Measurements from ENCODE around the gene UNC5B. TPM values are rescaled to one million over a fixed set of nuclear protein-coding genes. Genes with fewer than 3 reads are reported as not detected.

UNC5B gene
- total RNA-seq, 2 donors from 2014 or later = not detected

GRCh38 chr10:71220689-71221540, 8.5 kb downstream of the UNC5B start:
- Mint-ChIP-seq H3K4me3 (no peak overlapping the region), H3K27me3 (peaks cover 57% of the 10 kb centered on the region), H3K36me3 (ENCODE audit: low read depth) (peaks cover under 1% of the 10 kb centered on the region), H3K4me1 (peaks cover 9% of the 10 kb centered on the region), H3K27ac (no peak overlapping the region)
- no peaks in the 10 kb centered on the region for H3K9me3 ChIP-seq (ENCODE audit: control insufficient read depth, low read length, poor library complexity, severe bottlenecking)
- DNase-seq (no peak), ATAC-seq (no peak)

- no peak overlapping the region for H3K27ac Mint-ChIP-seq
- ATAC-seq = no peak
- H3K9me3 ChIP-seq (ENCODE audit: control insufficient read depth, low read length, poor library complexity, severe bottlenecking) = no peaks in the 10 kb centered on the region
Measured at GRCh38 chr10:71221586-71222202, 9.3 kb downstream of the UNC5B start.

GRCh38 chr10:71222601-71223346, 10.4 kb downstream of the UNC5B start:
- DNase-seq (peak in 1 of 3 donors; percentile 2), ATAC-seq (no peak)
- peaks cover 59% of the 10 kb centered on the region for H3K27me3 Mint-ChIP-seq
- H3K4me1 Mint-ChIP-seq = peaks cover 4% of the 10 kb centered on the region
- no peak overlapping the region for H3K4me3 Mint-ChIP-seq
- H3K27ac Mint-ChIP-seq = no peak overlapping the region
- no peaks in the 10 kb centered on the region for H3K9me3 ChIP-seq (ENCODE audit: control insufficient read depth, low read length, poor library complexity, severe bottlenecking)
- no peaks in the 10 kb centered on the region for H3K36me3 Mint-ChIP-seq (ENCODE audit: low read depth)

More at GRCh38 chr10:71221586-71222202, 9.3 kb downstream of the UNC5B start:
- no peak for DNase-seq
- no peak overlapping the region for H3K4me3 Mint-ChIP-seq
- peaks cover 6% of the 10 kb centered on the region for H3K4me1 Mint-ChIP-seq
- peaks cover 59% of the 10 kb centered on the region for H3K27me3 Mint-ChIP-seq
- H3K36me3 Mint-ChIP-seq (ENCODE audit: low read depth) = no peaks in the 10 kb centered on the region

GRCh38 chr10:71223347-71224058, 11.1 kb downstream of the UNC5B start:
- no peaks in the 10 kb centered on the region for H3K9me3 ChIP-seq (ENCODE audit: control insufficient read depth, low read length, poor library complexity, severe bottlenecking)
- Mint-ChIP-seq H3K4me3 (no peak overlapping the region), H3K4me1 (no peaks in the 10 kb centered on the region), H3K36me3 (ENCODE audit: low read depth) (no peaks in the 10 kb centered on the region), H3K27ac (no peak overlapping the region), H3K27me3 (peaks cover 52% of the 10 kb centered on the region)
- DNase-seq (no peak), ATAC-seq (no peak)

GRCh38 chr10:71225291-71226058, 13.1 kb downstream of the UNC5B start:
- no peaks in the 10 kb centered on the region for H3K36me3 Mint-ChIP-seq (ENCODE audit: low read depth)
- H3K27me3 Mint-ChIP-seq = peaks cover 38% of the 10 kb centered on the region
- H3K27ac Mint-ChIP-seq = no peak overlapping the region

GRCh38 chr10:71228875-71229675, 16.7 kb downstream of the UNC5B start:
- no peaks in the 10 kb centered on the region for H3K4me1 Mint-ChIP-seq
- DNase-seq (no peak), ATAC-seq (no peak)
- H3K27me3 Mint-ChIP-seq = peaks cover 30% of the 10 kb centered on the region
- H3K36me3 Mint-ChIP-seq (ENCODE audit: low read depth) = no peaks in the 10 kb centered on the region
- no peaks in the 10 kb centered on the region for H3K9me3 ChIP-seq (ENCODE audit: control insufficient read depth, low read length, poor library complexity, severe bottlenecking)
- H3K27ac Mint-ChIP-seq = no peak overlapping the region
- no peak overlapping the region for H3K4me3 Mint-ChIP-seq

More at GRCh38 chr10:71225291-71226058, 13.1 kb downstream of the UNC5B start:
- Mint-ChIP-seq H3K4me3 (no peak overlapping the region), H3K4me1 (no peaks in the 10 kb centered on the region)
- DNase-seq = no peak
- ATAC-seq = no peak
- H3K9me3 ChIP-seq (ENCODE audit: control insufficient read depth, low read length, poor library complexity, severe bottlenecking) = no peaks in the 10 kb centered on the region

- no peak overlapping the region for H3K27ac Mint-ChIP-seq
- H3K36me3 Mint-ChIP-seq (ENCODE audit: low read depth) = no peaks in the 10 kb centered on the region
- no peaks in the 10 kb centered on the region for H3K4me1 Mint-ChIP-seq
- no peaks in the 10 kb centered on the region for H3K9me3 ChIP-seq (ENCODE audit: control insufficient read depth, low read length, poor library complexity, severe bottlenecking)
- no peak overlapping the region for H3K4me3 Mint-ChIP-seq
- no peak for DNase-seq
- H3K27me3 Mint-ChIP-seq = peaks cover 30% of the 10 kb centered on the region
- no peak for ATAC-seq
Measured at GRCh38 chr10:71229726-71230655, 17.6 kb downstream of the UNC5B start.

- H3K4me1 Mint-ChIP-seq = no peaks in the 10 kb centered on the region
- no peaks in the 10 kb centered on the region for H3K9me3 ChIP-seq (ENCODE audit: control insufficient read depth, low read length, poor library complexity, severe bottlenecking)
- no peaks in the 10 kb centered on the region for H3K36me3 Mint-ChIP-seq (ENCODE audit: low read depth)
- H3K27ac Mint-ChIP-seq = no peak overlapping the region
- DNase-seq (no peak), ATAC-seq (no peak)
- H3K27me3 Mint-ChIP-seq = peaks cover 24% of the 10 kb centered on the region
- H3K4me3 Mint-ChIP-seq = no peak overlapping the region
Measured at GRCh38 chr10:71230656-71231025, 18.3 kb downstream of the UNC5B start.

GRCh38 chr10:71231206-71231605, 18.8 kb downstream of the UNC5B start:
- Mint-ChIP-seq H3K36me3 (ENCODE audit: low read depth) (no peaks in the 10 kb centered on the region), H3K4me3 (no peak overlapping the region), H3K27me3 (peaks cover 21% of the 10 kb centered on the region), H3K4me1 (no peaks in the 10 kb centered on the region), H3K27ac (no peak overlapping the region)
- no peaks in the 10 kb centered on the region for H3K9me3 ChIP-seq (ENCODE audit: control insufficient read depth, low read length, poor library complexity, severe bottlenecking)
- no peak for ATAC-seq
- DNase-seq = no peak

- H3K36me3 Mint-ChIP-seq (ENCODE audit: low read depth) = no peaks in the 10 kb centered on the region
- peaks cover 16% of the 10 kb centered on the region for H3K27me3 Mint-ChIP-seq
- H3K9me3 ChIP-seq (ENCODE audit: control insufficient read depth, low read length, poor library complexity, severe bottlenecking) = no peaks in the 10 kb centered on the region
- DNase-seq = no peak
- no peak overlapping the region for H3K27ac Mint-ChIP-seq
- no peak overlapping the region for H3K4me3 Mint-ChIP-seq
- no peaks in the 10 kb centered on the region for H3K4me1 Mint-ChIP-seq
- no peak for ATAC-seq
Measured at GRCh38 chr10:71232089-71232998, 20.0 kb downstream of the UNC5B start.

Measured in T-helper 17 cell (primary cell).